ENCODE data around the gene S100A14.

Gene S100A14

DNA sequence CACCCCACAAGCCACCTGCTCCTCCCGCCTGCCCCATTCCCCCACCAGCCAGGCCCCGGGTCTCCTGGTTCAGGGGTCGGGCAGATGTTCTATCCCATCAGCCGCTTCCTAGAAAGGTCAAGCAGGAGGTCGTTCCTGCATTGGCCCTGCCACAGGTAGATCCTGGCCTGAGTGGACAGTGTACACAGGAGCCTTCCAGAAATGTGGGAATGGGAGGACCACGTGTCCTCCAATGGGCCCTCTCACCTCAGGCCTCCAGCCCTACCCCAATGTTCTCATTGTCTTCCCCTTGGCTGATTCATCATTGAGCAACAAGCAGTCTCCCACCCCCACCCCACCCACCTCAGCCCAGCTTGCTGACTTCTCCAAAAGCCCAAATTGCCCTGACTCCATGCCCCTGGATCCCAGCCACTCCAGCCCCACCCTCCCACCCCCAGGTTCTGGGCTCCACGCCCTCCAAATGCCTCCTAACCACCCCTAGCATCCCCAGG, 5.3 kb downstream of the S100A14 start:
- no peaks in the 10 kb centered on the region for H3K9me3 ChIP-seq (replicated peaks in 1 of 2; ENCODE audit: control insufficient read depth in 2 of 2, insufficient read depth in 1 of 2, low read depth in 1 of 2, low read length in 2 of 2)
- H3K9ac ChIP-seq (ENCODE audit: low read depth, low read length, poor library complexity) = no peak overlapping the region
- no peak overlapping the region for H2BK120ac ChIP-seq (ENCODE audit: low read depth, low read length)
- no peak overlapping the region for H2BK15ac ChIP-seq (ENCODE audit: low read length)
- WGBS, 2 donors (ENCODE audit: extremely low coverage in 2 of 2, insufficient read length in 2 of 2, insufficient replicate concordance in 1 of 2) = no CpG with 5 or more reads among the region's 7 CpGs
- no peak overlapping the region for H2AFZ ChIP-seq (ENCODE audit: low read length)
- no peaks in the 10 kb centered on the region for H3K27me3 ChIP-seq (ENCODE audit: control insufficient read depth in 3 of 3, insufficient read depth in 3 of 3, low read depth in 1 of 3, low read length in 3 of 3)
- no peak overlapping the region for H3K14ac ChIP-seq (ENCODE audit: low read length)
- no peaks in the 10 kb centered on the region for H3K79me1 ChIP-seq (ENCODE audit: low read depth, low read length)
- H3K4me2 ChIP-seq (ENCODE audit: insufficient read depth, low read length, poor library complexity, severe bottlenecking) = no peak overlapping the region
- peak overlapping the region; percentile 22 for H2AK5ac ChIP-seq (ENCODE audit: low read depth, low read length)
- H3K4ac ChIP-seq (ENCODE audit: low read length) = no peak overlapping the region
- no peak overlapping the region for H2BK12ac ChIP-seq (ENCODE audit: low read length)
- H4K91ac ChIP-seq (ENCODE audit: low read depth, low read length, poor library complexity) = no peak overlapping the region
- no peak overlapping the region for H3K23ac ChIP-seq (ENCODE audit: low read depth, low read length, poor library complexity)
- peaks cover 21 to 28% of the 10 kb centered on the region in 2 donors for H3K4me1 ChIP-seq (ENCODE audit: control insufficient read depth in 2 of 2, insufficient read depth in 1 of 2, low read depth in 1 of 2, low read length in 2 of 2)
- no peaks in the 10 kb centered on the region for H3K36me3 ChIP-seq (replicated peaks in 1 of 2; ENCODE audit: control insufficient read depth in 2 of 2, insufficient read depth in 2 of 2, low read length in 2 of 2)
- DNase-seq (ENCODE audit: low spot score) = no peak
- no peak overlapping the region for H3K27ac ChIP-seq (replicated peaks; ENCODE audit: low read length)
- H3K18ac ChIP-seq (ENCODE audit: low read length) = no peak overlapping the region
- H2BK5ac ChIP-seq (ENCODE audit: low read length) = no peak overlapping the region
- no peak overlapping the region for H4K8ac ChIP-seq (ENCODE audit: low read depth, low read length)
- no peak overlapping the region for H3K4me3 ChIP-seq (ENCODE audit: low read length in 2 of 2)

DNA sequence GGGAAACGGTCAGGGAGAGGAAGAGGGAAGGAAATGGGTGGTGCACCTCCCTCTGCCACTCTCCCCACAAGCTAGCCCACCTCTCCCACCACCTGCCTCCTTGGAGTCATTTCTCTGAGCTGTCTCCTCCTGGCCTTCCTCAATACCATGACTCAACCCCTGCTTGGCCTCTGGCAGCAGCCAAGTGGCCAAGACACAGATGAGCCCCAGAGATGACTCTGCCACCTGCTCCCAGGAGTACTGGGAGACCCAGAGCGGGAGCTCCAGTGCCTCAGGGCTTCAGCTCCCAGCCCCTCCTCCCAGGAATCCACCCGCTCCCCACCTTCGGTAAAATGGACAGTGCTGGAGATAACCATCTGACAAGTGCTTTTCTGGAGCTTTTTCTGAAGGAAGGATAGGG, 5.8 kb downstream of the S100A14 start:
- Histone ChIP-seq H2AFZ (ENCODE audit: low read length) (no peak overlapping the region), H3K4me1 (ENCODE audit: control insufficient read depth in 2 of 2, insufficient read depth in 1 of 2, low read depth in 1 of 2, low read length in 2 of 2) (peaks cover 21 to 28% of the 10 kb centered on the region in 2 donors), H3K4me3 (ENCODE audit: low read length in 2 of 2) (no peak overlapping the region), H3K23ac (ENCODE audit: low read depth, low read length, poor library complexity) (no peak overlapping the region), H3K36me3 (replicated peaks in 1 of 2; ENCODE audit: control insufficient read depth in 2 of 2, insufficient read depth in 2 of 2, low read length in 2 of 2) (no peaks in the 10 kb centered on the region), H3K4me2 (ENCODE audit: insufficient read depth, low read length, poor library complexity, severe bottlenecking) (no peak overlapping the region), H2BK12ac (ENCODE audit: low read length) (no peak overlapping the region), H4K8ac (ENCODE audit: low read depth, low read length) (no peak overlapping the region), H2BK5ac (ENCODE audit: low read length) (no peak overlapping the region), H3K18ac (ENCODE audit: low read length) (no peak overlapping the region), H3K14ac (ENCODE audit: low read length) (no peak overlapping the region), H3K27me3 (ENCODE audit: control insufficient read depth in 3 of 3, insufficient read depth in 3 of 3, low read depth in 1 of 3, low read length in 3 of 3) (no peaks in the 10 kb centered on the region), H2BK120ac (ENCODE audit: low read depth, low read length) (no peak overlapping the region), H3K9ac (ENCODE audit: low read depth, low read length, poor library complexity) (no peak overlapping the region), H4K91ac (ENCODE audit: low read depth, low read length, poor library complexity) (no peak overlapping the region), H2BK15ac (ENCODE audit: low read length) (no peak overlapping the region), H3K27ac (replicated peaks; ENCODE audit: low read length) (no peak overlapping the region), H3K4ac (ENCODE audit: low read length) (no peak overlapping the region), H3K79me1 (ENCODE audit: low read depth, low read length) (no peaks in the 10 kb centered on the region), H3K9me3 (replicated peaks in 1 of 2; ENCODE audit: control insufficient read depth in 2 of 2, insufficient read depth in 1 of 2, low read depth in 1 of 2, low read length in 2 of 2) (no peaks in the 10 kb centered on the region), H2AK5ac (ENCODE audit: low read depth, low read length) (no peak overlapping the region)
- no peak for DNase-seq (ENCODE audit: low spot score)
- no CpG with 5 or more reads among the region's 4 CpGs for WGBS, 2 donors (ENCODE audit: extremely low coverage in 2 of 2, insufficient read length in 2 of 2, insufficient replicate concordance in 1 of 2)

DNA sequence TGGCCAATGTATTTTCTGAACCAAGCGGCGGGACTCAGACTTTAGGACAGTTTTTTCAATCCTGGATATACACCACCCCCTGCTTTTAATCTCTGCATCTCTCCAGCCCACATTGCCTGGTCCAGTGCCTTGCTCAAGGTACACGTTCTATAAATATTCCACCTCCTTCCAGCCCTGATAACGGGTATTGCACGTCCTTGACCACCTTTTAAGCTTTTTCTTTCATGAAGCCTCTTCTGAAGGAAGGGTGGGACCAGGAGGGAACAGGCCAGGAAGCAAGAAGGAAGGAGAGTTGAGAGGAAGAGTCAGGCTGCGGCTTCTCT, 6.6 kb downstream of the S100A14 start:
- H3K9ac ChIP-seq (ENCODE audit: low read depth, low read length, poor library complexity) = no peak overlapping the region
- no peak overlapping the region for H3K27ac ChIP-seq (replicated peaks; ENCODE audit: low read length)
- peak overlapping the region; percentile 90 for H2AFZ ChIP-seq (ENCODE audit: low read length)
- H3K27me3 ChIP-seq (ENCODE audit: control insufficient read depth in 3 of 3, insufficient read depth in 3 of 3, low read depth in 1 of 3, low read length in 3 of 3) = no peaks in the 10 kb centered on the region
- no CpG with 5 or more reads among the region's 6 CpGs for WGBS, 2 donors (ENCODE audit: extremely low coverage in 2 of 2, insufficient read length in 2 of 2, insufficient replicate concordance in 1 of 2)
- H2BK15ac ChIP-seq (ENCODE audit: low read length) = no peak overlapping the region
- H2BK120ac ChIP-seq (ENCODE audit: low read depth, low read length) = no peak overlapping the region
- no peak overlapping the region for H3K4me2 ChIP-seq (ENCODE audit: insufficient read depth, low read length, poor library complexity, severe bottlenecking)
- peaks cover 21 to 28% of the 10 kb centered on the region in 2 donors for H3K4me1 ChIP-seq (ENCODE audit: control insufficient read depth in 2 of 2, insufficient read depth in 1 of 2, low read depth in 1 of 2, low read length in 2 of 2)
- no peak overlapping the region for H2BK12ac ChIP-seq (ENCODE audit: low read length)
- H4K91ac ChIP-seq (ENCODE audit: low read depth, low read length, poor library complexity) = no peak overlapping the region
- no peak overlapping the region for H3K14ac ChIP-seq (ENCODE audit: low read length)
- no peak overlapping the region for H3K4me3 ChIP-seq (ENCODE audit: low read length in 2 of 2)
- H3K79me1 ChIP-seq (ENCODE audit: low read depth, low read length) = no peaks in the 10 kb centered on the region
- no peak overlapping the region for H4K8ac ChIP-seq (ENCODE audit: low read depth, low read length)
- H3K36me3 ChIP-seq (replicated peaks in 1 of 2; ENCODE audit: control insufficient read depth in 2 of 2, insufficient read depth in 2 of 2, low read length in 2 of 2) = no peaks in the 10 kb centered on the region
- no peak for DNase-seq (ENCODE audit: low spot score)
- H2BK5ac ChIP-seq (ENCODE audit: low read length) = peak overlapping the region; percentile 4
- H3K18ac ChIP-seq (ENCODE audit: low read length) = no peak overlapping the region
- H3K4ac ChIP-seq (ENCODE audit: low read length) = no peak overlapping the region
- no peak overlapping the region for H3K23ac ChIP-seq (ENCODE audit: low read depth, low read length, poor library complexity)
- no peak overlapping the region for H2AK5ac ChIP-seq (ENCODE audit: low read depth, low read length)
- no peaks in the 10 kb centered on the region for H3K9me3 ChIP-seq (replicated peaks in 1 of 2; ENCODE audit: control insufficient read depth in 2 of 2, insufficient read depth in 1 of 2, low read depth in 1 of 2, low read length in 2 of 2)

DNA sequence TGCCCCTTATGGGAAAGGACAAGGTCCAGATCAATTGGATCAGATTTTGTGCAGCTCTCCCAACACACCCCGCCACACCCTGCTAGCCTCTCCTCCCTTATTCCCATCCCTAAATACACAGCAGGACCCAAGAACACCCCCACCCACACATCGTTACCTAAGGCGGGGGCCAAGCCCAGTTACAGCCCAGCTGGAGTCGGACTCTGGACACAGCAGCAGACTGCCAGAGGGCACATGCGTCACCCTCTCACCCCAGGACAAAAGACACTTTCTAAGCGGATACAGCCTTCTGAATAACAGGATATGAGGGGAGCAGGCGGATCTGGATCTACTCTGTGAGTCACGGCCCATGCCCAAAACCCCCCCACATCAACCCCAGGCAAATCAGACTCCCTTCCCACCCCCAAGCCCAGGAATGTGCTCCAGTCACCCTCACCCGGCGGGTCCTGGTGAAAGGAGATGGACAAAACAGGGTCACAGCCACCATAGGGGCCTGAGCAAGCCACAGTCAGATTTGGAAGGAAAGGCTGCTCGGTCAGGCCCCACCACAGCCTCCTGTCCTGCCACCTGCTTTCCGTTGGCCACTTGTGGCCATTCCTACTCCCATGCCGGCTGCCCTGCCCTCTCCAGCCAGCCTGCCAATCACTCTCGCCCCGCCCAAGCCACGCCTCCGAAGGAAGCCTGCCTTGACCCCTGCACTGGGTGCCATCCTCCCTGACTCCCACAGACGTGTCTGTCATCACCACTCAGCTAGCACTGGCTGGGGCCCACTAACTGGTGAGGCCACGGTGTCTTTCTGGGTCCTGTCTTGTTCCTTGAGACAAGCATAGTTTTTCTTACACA, 7.2 kb downstream of the S100A14 start:
- H3K4me1 ChIP-seq (ENCODE audit: control insufficient read depth in 2 of 2, insufficient read depth in 1 of 2, low read depth in 1 of 2, low read length in 2 of 2) = peaks cover 21 to 28% of the 10 kb centered on the region in 2 donors
- peak; percentile 33 for DNase-seq (ENCODE audit: low spot score)
- peak overlapping the region; percentile 32 for H2BK15ac ChIP-seq (ENCODE audit: low read length)
- peak overlapping the region; percentile 27 for H3K14ac ChIP-seq (ENCODE audit: low read length)
- H3K27me3 ChIP-seq (ENCODE audit: control insufficient read depth in 3 of 3, insufficient read depth in 3 of 3, low read depth in 1 of 3, low read length in 3 of 3) = no peaks in the 10 kb centered on the region
- no peak overlapping the region for H3K4ac ChIP-seq (ENCODE audit: low read length)
- H3K23ac ChIP-seq (ENCODE audit: low read depth, low read length, poor library complexity) = no peak overlapping the region
- no peaks in the 10 kb centered on the region for H3K36me3 ChIP-seq (replicated peaks in 1 of 2; ENCODE audit: control insufficient read depth in 2 of 2, insufficient read depth in 2 of 2, low read length in 2 of 2)
- no CpG with 5 or more reads among the region's 19 CpGs for WGBS, 2 donors (ENCODE audit: extremely low coverage in 2 of 2, insufficient read length in 2 of 2, insufficient replicate concordance in 1 of 2)
- H3K4me3 ChIP-seq (ENCODE audit: low read length in 2 of 2) = peak overlapping the region in 1 of 2 donors; percentile 28
- H2AK5ac ChIP-seq (ENCODE audit: low read depth, low read length) = peak overlapping the region; percentile 73
- peak overlapping the region; percentile 5 for H3K27ac ChIP-seq (replicated peaks; ENCODE audit: low read length)
- no peak overlapping the region for H4K91ac ChIP-seq (ENCODE audit: low read depth, low read length, poor library complexity)
- no peak overlapping the region for H3K4me2 ChIP-seq (ENCODE audit: insufficient read depth, low read length, poor library complexity, severe bottlenecking)
- no peak overlapping the region for H4K8ac ChIP-seq (ENCODE audit: low read depth, low read length)
- peak overlapping the region; percentile 69 for H3K18ac ChIP-seq (ENCODE audit: low read length)
- no peaks in the 10 kb centered on the region for H3K9me3 ChIP-seq (replicated peaks in 1 of 2; ENCODE audit: control insufficient read depth in 2 of 2, insufficient read depth in 1 of 2, low read depth in 1 of 2, low read length in 2 of 2)
- H2AFZ ChIP-seq (ENCODE audit: low read length) = peak overlapping the region; percentile 90
- H3K79me1 ChIP-seq (ENCODE audit: low read depth, low read length) = no peaks in the 10 kb centered on the region
- H2BK12ac ChIP-seq (ENCODE audit: low read length) = no peak overlapping the region
- peak overlapping the region; percentile 47 for H2BK5ac ChIP-seq (ENCODE audit: low read length)
- H3K9ac ChIP-seq (ENCODE audit: low read depth, low read length, poor library complexity) = no peak overlapping the region
- no peak overlapping the region for H2BK120ac ChIP-seq (ENCODE audit: low read depth, low read length)
